Measurements from ENCODE around the gene SPAG17.

Gene SPAG17

GRCh38 chr1:118160806-118161205 lies 24.2 kb downstream of the SPAG17 start:
- no peak overlapping the region for H3K4me3 ChIP-seq (ENCODE audit: low read length)
- H3K27me3 ChIP-seq (ENCODE audit: insufficient read depth, low read length), result no peaks in the 10 kb centered on the region

DNA sequence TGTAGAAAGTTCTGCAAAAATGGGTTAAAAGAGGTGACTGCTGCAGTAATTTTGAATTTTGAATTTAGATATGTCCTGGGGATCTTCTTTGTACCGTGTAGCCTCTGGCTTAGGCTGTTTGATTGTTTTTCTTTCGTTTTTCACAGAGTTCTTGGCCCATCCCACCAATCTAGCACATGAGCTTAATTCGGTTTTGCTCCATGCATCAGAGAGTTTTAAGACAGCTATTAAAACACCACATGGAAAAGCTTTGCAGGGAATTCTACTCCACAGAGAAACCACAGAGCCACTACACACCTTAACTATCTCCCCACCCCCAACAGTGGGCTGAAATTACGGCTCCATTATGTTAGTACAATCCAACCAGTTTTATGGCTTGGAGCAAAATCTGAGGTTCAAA lies 25.5 kb downstream of the SPAG17 start:
- no peak overlapping the region for H3K9ac ChIP-seq (ENCODE audit: low read depth, low read length)
- whole genome bisulfite sequencing, result 94% methylated on average over 4 of the region's 4 CpGs
- H3K4me1 ChIP-seq (ENCODE audit: insufficient read depth, low read length), result 0 out of 2 replicates have a peak, but pooled peaks cover 3% of the 10 kb centered on the region
- no peak overlapping the region for H3K27ac ChIP-seq (ENCODE audit: low read depth, low read length)
- H3K27me3 ChIP-seq (ENCODE audit: insufficient read depth, low read length), result no peaks in the 10 kb centered on the region
- no peaks in the 10 kb centered on the region for H3K36me3 ChIP-seq (ENCODE audit: insufficient read depth, low read length)
- no peaks in the 10 kb centered on the region for H3K9me3 ChIP-seq (ENCODE audit: insufficient read depth, low read depth, low read length)
- H3K4me3 ChIP-seq (ENCODE audit: low read length), result no peak overlapping the region

More at GRCh38 chr1:118160806-118161205, 24.2 kb downstream of the SPAG17 start:
- WGBS, result no CpG with 5 or more reads among the region's 1 CpG
- H3K4me1 ChIP-seq (ENCODE audit: insufficient read depth, low read length), result no peaks in the 10 kb centered on the region
- no peak overlapping the region for H3K27ac ChIP-seq (ENCODE audit: low read depth, low read length)
- H3K9ac ChIP-seq (ENCODE audit: low read depth, low read length), result no peak overlapping the region
- no peaks in the 10 kb centered on the region for H3K36me3 ChIP-seq (ENCODE audit: insufficient read depth, low read length)
- no peaks in the 10 kb centered on the region for H3K9me3 ChIP-seq (ENCODE audit: insufficient read depth, low read depth, low read length)

- WGBS, result 100% methylated on average over 1 of the region's 1 CpG
- Histone ChIP-seq H3K36me3 (ENCODE audit: insufficient read depth, low read length) (no peaks in the 10 kb centered on the region), H3K9ac (ENCODE audit: low read depth, low read length) (no peak overlapping the region), H3K27me3 (ENCODE audit: insufficient read depth, low read length) (no peaks in the 10 kb centered on the region), H3K4me3 (ENCODE audit: low read length) (no peak overlapping the region), H3K4me1 (ENCODE audit: insufficient read depth, low read length) (0 out of 2 replicates have a peak, but pooled peaks cover 3% of the 10 kb centered on the region), H3K27ac (ENCODE audit: low read depth, low read length) (no peak overlapping the region), H3K9me3 (ENCODE audit: insufficient read depth, low read depth, low read length) (no peaks in the 10 kb centered on the region)
Measured at GRCh38 chr1:118158924-118159323, 26.1 kb downstream of the SPAG17 start.

GRCh38 chr1:118157506-118157905 lies 27.5 kb downstream of the SPAG17 start:
- H3K9me3 ChIP-seq (ENCODE audit: insufficient read depth, low read depth, low read length), result no peaks in the 10 kb centered on the region
- no peak overlapping the region for H3K9ac ChIP-seq (ENCODE audit: low read depth, low read length)
- no peak overlapping the region for H3K27ac ChIP-seq (ENCODE audit: low read depth, low read length)
- no peaks in the 10 kb centered on the region for H3K27me3 ChIP-seq (ENCODE audit: insufficient read depth, low read length)
- no peak overlapping the region for H3K4me3 ChIP-seq (ENCODE audit: low read length)
- H3K4me1 ChIP-seq (ENCODE audit: insufficient read depth, low read length), result 0 out of 2 replicates have a peak, but pooled peaks cover 3% of the 10 kb centered on the region
- 90% methylated on average over 2 of the region's 2 CpGs for WGBS
- H3K36me3 ChIP-seq (ENCODE audit: insufficient read depth, low read length), result no peaks in the 10 kb centered on the region

- no peaks in the 10 kb centered on the region for H3K9me3 ChIP-seq (ENCODE audit: insufficient read depth, low read depth, low read length)
- H3K36me3 ChIP-seq (ENCODE audit: insufficient read depth, low read length), result no peaks in the 10 kb centered on the region
- H3K27ac ChIP-seq (ENCODE audit: low read depth, low read length), result no peak overlapping the region
- no peak overlapping the region for H3K4me3 ChIP-seq (ENCODE audit: low read length)
- no peak overlapping the region for H3K9ac ChIP-seq (ENCODE audit: low read depth, low read length)
- 0 out of 2 replicates have a peak, but pooled peaks cover 3% of the 10 kb centered on the region for H3K4me1 ChIP-seq (ENCODE audit: insufficient read depth, low read length)
- 87% methylated on average over 1 of the region's 1 CpG for WGBS
- no peaks in the 10 kb centered on the region for H3K27me3 ChIP-seq (ENCODE audit: insufficient read depth, low read length)
Measured at GRCh38 chr1:118155106-118155505, 29.9 kb downstream of the SPAG17 start.

DNA sequence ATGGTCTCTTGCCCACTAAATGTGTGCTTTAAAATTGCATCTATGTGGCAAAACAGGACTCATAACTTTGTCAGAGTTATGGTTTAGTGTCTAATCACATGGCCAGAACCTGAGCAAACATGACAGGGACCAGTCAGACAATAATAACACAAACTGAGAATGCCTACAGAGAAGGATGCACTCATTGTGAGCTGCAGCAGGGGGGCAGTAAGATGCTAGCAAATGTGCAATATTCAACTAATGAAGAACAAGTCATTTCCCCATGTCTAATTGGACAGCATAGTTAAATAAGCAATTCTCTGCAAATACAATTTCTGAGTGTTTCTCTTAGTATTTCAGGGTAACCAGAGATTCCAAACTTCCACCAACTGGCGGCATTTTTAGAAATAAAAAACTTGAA lies 30.8 kb downstream of the SPAG17 start:
- no peaks in the 10 kb centered on the region for H3K27me3 ChIP-seq (ENCODE audit: insufficient read depth, low read length)
- H3K4me1 ChIP-seq (ENCODE audit: insufficient read depth, low read length), result 0 out of 2 replicates have a peak, but pooled peaks cover 3% of the 10 kb centered on the region
- WGBS, result 100% methylated on average over 1 of the region's 1 CpG
- H3K9me3 ChIP-seq (ENCODE audit: insufficient read depth, low read depth, low read length), result no peaks in the 10 kb centered on the region
- no peak overlapping the region for H3K27ac ChIP-seq (ENCODE audit: low read depth, low read length)
- H3K36me3 ChIP-seq (ENCODE audit: insufficient read depth, low read length), result no peaks in the 10 kb centered on the region
- no peak overlapping the region for H3K4me3 ChIP-seq (ENCODE audit: low read length)
- H3K9ac ChIP-seq (ENCODE audit: low read depth, low read length), result no peak overlapping the region

GRCh38 chr1:118151312-118151937 lies 33.6 kb downstream of the SPAG17 start:
- Histone ChIP-seq H3K4me1 (ENCODE audit: insufficient read depth, low read length) (0 out of 2 replicates have a peak, but pooled peaks cover 3% of the 10 kb centered on the region), H3K27ac (ENCODE audit: low read depth, low read length) (no peak overlapping the region)
- WGBS, result 7% methylated on average over 3 of the region's 6 CpGs

DNA sequence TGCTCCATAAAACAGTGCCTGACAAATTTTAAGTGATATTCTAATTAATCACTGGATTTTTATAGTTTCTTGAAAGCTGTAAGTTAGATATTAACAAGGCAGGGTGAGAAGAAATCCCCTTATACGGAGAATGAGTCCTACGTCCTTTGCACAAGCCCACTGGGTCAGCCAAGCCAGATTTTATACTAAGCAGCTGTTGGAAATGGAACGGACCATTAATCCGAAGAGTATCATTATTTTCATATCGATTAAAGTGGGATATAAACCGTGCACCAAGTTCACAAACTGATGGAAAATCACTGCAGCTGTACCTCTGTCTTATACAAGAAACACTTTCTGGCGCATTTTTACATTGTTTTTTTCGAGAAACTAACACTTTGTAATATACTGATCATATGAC lies 35.2 kb downstream of the SPAG17 start:
- Histone ChIP-seq H3K9me3 (ENCODE audit: insufficient read depth, low read depth, low read length) (no peaks in the 10 kb centered on the region), H3K27ac (ENCODE audit: low read depth, low read length) (no peak overlapping the region), H3K27me3 (ENCODE audit: insufficient read depth, low read length) (no peaks in the 10 kb centered on the region), H3K9ac (ENCODE audit: low read depth, low read length) (no peak overlapping the region), H3K4me1 (ENCODE audit: insufficient read depth, low read length) (0 out of 2 replicates have a peak, but pooled peaks cover under 1% of the 10 kb centered on the region), H3K4me3 (ENCODE audit: low read length) (no peak overlapping the region), H3K36me3 (ENCODE audit: insufficient read depth, low read length) (no peaks in the 10 kb centered on the region)
- 97% methylated on average over 8 of the region's 8 CpGs for WGBS

More at GRCh38 chr1:118151312-118151937, 33.6 kb downstream of the SPAG17 start:
- no peaks in the 10 kb centered on the region for H3K36me3 ChIP-seq (ENCODE audit: insufficient read depth, low read length)
- no peaks in the 10 kb centered on the region for H3K9me3 ChIP-seq (ENCODE audit: insufficient read depth, low read depth, low read length)
- H3K4me3 ChIP-seq (ENCODE audit: low read length), result no peak overlapping the region
- H3K9ac ChIP-seq (ENCODE audit: low read depth, low read length), result no peak overlapping the region
- H3K27me3 ChIP-seq (ENCODE audit: insufficient read depth, low read length), result no peaks in the 10 kb centered on the region

- Histone ChIP-seq H3K36me3 (ENCODE audit: insufficient read depth, low read length) (no peaks in the 10 kb centered on the region), H3K27me3 (ENCODE audit: insufficient read depth, low read length) (no peaks in the 10 kb centered on the region), H3K9me3 (ENCODE audit: insufficient read depth, low read depth, low read length) (no peaks in the 10 kb centered on the region), H3K4me1 (ENCODE audit: insufficient read depth, low read length) (no peaks in the 10 kb centered on the region; the same call in 1 of the 2 replicates), H3K27ac (ENCODE audit: low read depth, low read length) (no peak overlapping the region), H3K4me3 (ENCODE audit: low read length) (no peak overlapping the region), H3K9ac (ENCODE audit: low read depth, low read length) (no peak overlapping the region)
- WGBS, result 90% methylated on average over 7 of the region's 7 CpGs
Measured at GRCh38 chr1:118148034-118148433, 37.0 kb downstream of the SPAG17 start.

- Histone ChIP-seq H3K36me3 (ENCODE audit: insufficient read depth, low read length) (no peaks in the 10 kb centered on the region), H3K4me1 (ENCODE audit: insufficient read depth, low read length) (no peaks in the 10 kb centered on the region; the same call in 1 of the 2 replicates), H3K9me3 (ENCODE audit: insufficient read depth, low read depth, low read length) (no peaks in the 10 kb centered on the region), H3K27ac (ENCODE audit: low read depth, low read length) (no peak overlapping the region), H3K4me3 (ENCODE audit: low read length) (no peak overlapping the region), H3K9ac (ENCODE audit: low read depth, low read length) (no peak overlapping the region), H3K27me3 (ENCODE audit: insufficient read depth, low read length) (no peaks in the 10 kb centered on the region)
- 100% methylated on average over 1 of the region's 1 CpG for WGBS
Measured at GRCh38 chr1:118147522-118147921, 37.5 kb downstream of the SPAG17 start.

- Histone ChIP-seq H3K9ac (ENCODE audit: low read depth, low read length) (no peak overlapping the region), H3K4me1 (ENCODE audit: insufficient read depth, low read length) (no peaks in the 10 kb centered on the region; the same call in 1 of the 2 replicates), H3K4me3 (ENCODE audit: low read length) (no peak overlapping the region), H3K27me3 (ENCODE audit: insufficient read depth, low read length) (no peaks in the 10 kb centered on the region), H3K36me3 (ENCODE audit: insufficient read depth, low read length) (no peaks in the 10 kb centered on the region), H3K27ac (ENCODE audit: low read depth, low read length) (no peak overlapping the region), H3K9me3 (ENCODE audit: insufficient read depth, low read depth, low read length) (no peaks in the 10 kb centered on the region)
- WGBS, result 98% methylated on average over 2 of the region's 2 CpGs
Measured at GRCh38 chr1:118145721-118146120, 39.3 kb downstream of the SPAG17 start.

Measured in HUES64 (cell line).